ENCODE results near the gene PHLPP1.

Gene PHLPP1

GRCh38 chr18:62974928-62975675 is 259.8 kb downstream of the PHLPP1 start:
- intact Hi-C loops (cut with DNase I; ENCODE audit: low total_unique reads) = no loop called here
- Histone ChIP-seq H3K27me3 (no peaks in the 10 kb centered on the region), H3K9me3 (no peaks in the 10 kb centered on the region), H3K36me3 (peaks cover 0 to 58% (median 35%) of the 10 kb centered on the region in 3 donors), H3K4me3 (no peak overlapping the region), H3K4me1 (peaks cover 0 to 6% (median 0%) of the 10 kb centered on the region in 4 donors), H3K27ac (no peak overlapping the region)
- TF ChIP-seq CTCF (IDR thresholded peaks at IDR 0.05) = no peak
- DNase-seq = no peak

- peaks cover 0 to 6% (median 0%) of the 10 kb centered on the region in 4 donors for H3K4me1 ChIP-seq
- no peak for TF ChIP-seq CTCF (IDR thresholded peaks at IDR 0.05)
- no peaks in the 10 kb centered on the region for H3K27me3 ChIP-seq
- H3K36me3 ChIP-seq = peaks cover 0 to 58% (median 35%) of the 10 kb centered on the region in 3 donors
- no peaks in the 10 kb centered on the region for H3K9me3 ChIP-seq
- intact Hi-C loops (cut with DNase I; ENCODE audit: low total_unique reads) = no loop called here
- no peak for DNase-seq
- H3K4me3 ChIP-seq = no peak overlapping the region
- no peak overlapping the region for H3K27ac ChIP-seq
These were observed 260.4 kb downstream of the PHLPP1 start for GRCh38 chr18:62975785-62976184.

- H3K36me3 ChIP-seq = peaks cover 0 to 58% (median 35%) of the 10 kb centered on the region in 3 donors
- no peak for TF ChIP-seq CTCF (IDR thresholded peaks at IDR 0.05)
- peaks cover 0 to 6% (median 0%) of the 10 kb centered on the region in 4 donors for H3K4me1 ChIP-seq
- no peak overlapping the region for H3K27ac ChIP-seq
- H3K27me3 ChIP-seq = no peaks in the 10 kb centered on the region
- no peak overlapping the region for H3K4me3 ChIP-seq
- intact Hi-C loops (cut with DNase I; ENCODE audit: low total_unique reads) = no loop called here
- DNase-seq = no peak
- no peaks in the 10 kb centered on the region for H3K9me3 ChIP-seq
These were observed 260.9 kb downstream of the PHLPP1 start for GRCh38 chr18:62976227-62976626.

GRCh38 chr18:62977512-62977911 is 262.2 kb downstream of the PHLPP1 start:
- no peaks in the 10 kb centered on the region for H3K27me3 ChIP-seq
- peaks cover 0 to 6% (median 4%) of the 10 kb centered on the region in 4 donors for H3K4me1 ChIP-seq
- H3K4me3 ChIP-seq = no peak overlapping the region
- no peak for DNase-seq
- TF ChIP-seq CTCF (IDR thresholded peaks at IDR 0.05) = no peak
- H3K9me3 ChIP-seq = no peaks in the 10 kb centered on the region
- intact Hi-C loops (cut with DNase I; ENCODE audit: low total_unique reads) = no loop called here
- H3K27ac ChIP-seq = no peak overlapping the region
- peaks cover 0 to 53% (median 32%) of the 10 kb centered on the region in 3 donors for H3K36me3 ChIP-seq

GRCh38 chr18:62978251-62979049 is 263.1 kb downstream of the PHLPP1 start:
- Histone ChIP-seq H3K27ac (no peak overlapping the region), H3K36me3 (peaks cover 0 to 48% (median 30%) of the 10 kb centered on the region in 3 donors), H3K9me3 (no peaks in the 10 kb centered on the region), H3K27me3 (no peaks in the 10 kb centered on the region), H3K4me3 (no peak overlapping the region), H3K4me1 (peaks cover 0 to 6% (median 4%) of the 10 kb centered on the region in 4 donors)
- no peak for TF ChIP-seq CTCF (IDR thresholded peaks at IDR 0.05)
- DNase-seq = no peak
- intact Hi-C loops (cut with DNase I; ENCODE audit: low total_unique reads) = no loop called here
